HepG2 (cell line): ENCODE data around the gene COX7C. TPM values are rescaled to one million over a fixed set of nuclear protein-coding genes. Genes with fewer than 3 reads are reported as not detected.

ENCODE experiments used
- ATAC-seq: fragments of 200-7000 bp; cut with Tn5 transposase; 3 replicates; pipeline ENCODE4 v1.9.1; 2020; ENCODE audit warnings: mild to moderate bottlenecking, moderate library complexity
- BruUV-seq: library from RNA; stranded (reverse); fragments of 400-500 nt; replicated peaks from 2 replicates; lab custom pipeline; 2021; lab: Mats Ljungman, UMichigan
- CTCF ChIA-PET: fragments of 300-600 bp; formaldehyde crosslinking; extraction: SDS; loops from one replicate; lab custom pipeline; 2021; ENCODE audit warnings: low total read pairs, inconsistent platforms, low intra/inter-chr PET ratio; lab: Yijun Ruan, JAX
- POLR2A ChIA-PET: fragments of 350-600 bp; sonication (Branson Sonifier 250); formaldehyde crosslinking; loops from one replicate; lab custom pipeline; 2020; ENCODE audit warnings: antibody characterized with exemption, inconsistent platforms; lab: Yijun Ruan, JAX
- DNase-seq: peaks from one replicate; pipeline ENCODE4 v3.0.0-alpha.2; 2015; ENCODE audit warnings: low spot score
- FAIRE-seq: peaks from 3 replicates; lab custom pipeline; 2011; peaks lifted over from hg19 to GRCh38; lab: Jason Lieb, UNC
- H2AFZ ChIP-seq: one replicate; pipeline ENCODE4 v1.6.1; 2011; ENCODE audit warnings: low read length, inconsistent platforms
- H3K27ac ChIP-seq: fragments of 300-600 bp; 3 replicates; pipeline ENCODE4 v1.8.0; 2011; ENCODE audit warnings: mixed run types, mild to moderate bottlenecking, mixed read lengths, low read length, inconsistent platforms; ENCODE audit not compliant: insufficient read depth; ENCODE audit errors: extremely low read length
- H3K27me3 ChIP-seq, 2 experiments: fragments of 200-600 bp in 1 of 2; 2 replicates in 1 of 2; 3 replicates in 1 of 2; pipeline versions ENCODE4 v1.6.0 to v1.8.0; 2011; ENCODE audit warnings: low read length in 2 of 2, mild to moderate bottlenecking in 2 of 2, moderate library complexity in 2 of 2, inconsistent platforms in 1 of 2; ENCODE audit not compliant: insufficient read depth in 2 of 2, control insufficient read depth in 1 of 2
- H3K36me3 ChIP-seq, 2 experiments: fragments of 200-600 bp in 1 of 2; replicated peaks in 1 of 2; 2 replicates in 1 of 2; 3 replicates in 1 of 2; pipeline versions ENCODE4 v1.5.1 to v1.8.0; 2011; ENCODE audit warnings: low read length in 2 of 2, inconsistent platforms in 1 of 2; ENCODE audit not compliant: insufficient read depth in 2 of 2, control insufficient read depth in 1 of 2
- H3K4me1 ChIP-seq: 2 replicates; pipeline ENCODE4 v1.5.1; 2012; ENCODE audit warnings: low read length, inconsistent platforms; ENCODE audit not compliant: insufficient read depth
- H3K4me2 ChIP-seq: 2 replicates; pipeline ENCODE4 v1.6.0; 2011; ENCODE audit warnings: low read depth, low read length, inconsistent platforms
- H3K4me3 ChIP-seq, 3 experiments: fragments of 200-600 bp in 1 of 3; sonication (generic), shearing (Covaris generic) in 1 of 3; replicated peaks in 1 of 3; 2 replicates each; pipeline ENCODE4 v1.5.1; 2011 to 2016; ENCODE audit warnings: low read length in 3 of 3, inconsistent platforms in 2 of 3, low read depth in 2 of 3, mild to moderate bottlenecking in 2 of 3, control low read depth in 1 of 3, mixed read lengths in 1 of 3; ENCODE audit not compliant: insufficient read depth in 1 of 3
- H3K79me2 ChIP-seq: one replicate; pipeline ENCODE4 v1.6.1; 2011; ENCODE audit warnings: low read length, inconsistent platforms; ENCODE audit not compliant: insufficient read depth
- H3K9ac ChIP-seq: 2 replicates; pipeline ENCODE4 v1.6.0; 2011; ENCODE audit warnings: mild to moderate bottlenecking, low read depth, low read length, inconsistent platforms; ENCODE audit not compliant: insufficient read depth
- H3K9me3 ChIP-seq: 2 replicates; pipeline ENCODE4 v1.5.1; 2012; ENCODE audit warnings: mild to moderate bottlenecking, low read length
- H4K20me1 ChIP-seq: 2 replicates; pipeline ENCODE4 v1.6.0; 2011; ENCODE audit warnings: inconsistent platforms, mild to moderate bottlenecking, low read length, moderate library complexity; ENCODE audit not compliant: insufficient read depth
- BRCA1 ChIP-seq: sonication (generic); formaldehyde crosslinking; IDR thresholded peaks from 2 replicates; pipeline ENCODE4 v1.4.0; 2020; ENCODE audit warnings: missing genetic modification reagents
- CSRNP2 ChIP-seq: sonication (generic); formaldehyde crosslinking; conservative IDR thresholded peaks from 2 replicates; pipeline ENCODE4 v1.8.0; 2022; ENCODE audit warnings: low read depth, missing genetic modification reagents
- GLMP ChIP-seq: sonication (generic); formaldehyde crosslinking; IDR thresholded peaks from 2 replicates; pipeline ENCODE4 v1.9.0; 2021; ENCODE audit warnings: missing genetic modification reagents, mild to moderate bottlenecking, borderline replicate concordance
- HNF4A ChIP-seq: sonication (generic); formaldehyde crosslinking; IDR thresholded peaks from 2 replicates; pipeline ENCODE4 v1.4.0; 2020; ENCODE audit warnings: missing genetic modification reagents
- NFKB2 ChIP-seq: sonication (generic); formaldehyde crosslinking; IDR thresholded peaks from 2 replicates; pipeline ENCODE4 v1.4.0; 2020; ENCODE audit warnings: missing genetic modification reagents, borderline replicate concordance
- POGK ChIP-seq: sonication (generic); formaldehyde crosslinking; conservative IDR thresholded peaks from 2 replicates; pipeline ENCODE4 v1.8.0; 2022; ENCODE audit warnings: mild to moderate bottlenecking, moderate library complexity, missing genetic modification reagents
- TEAD2 ChIP-seq: sonication (generic); formaldehyde crosslinking; IDR thresholded peaks from 2 replicates; pipeline ENCODE4 v1.9.0; 2021; ENCODE audit warnings: missing genetic modification reagents
- U2AF2 ChIP-seq: fragments of 200-400 bp; formaldehyde crosslinking; IDR thresholded peaks from 2 replicates; pipeline ENCODE4 v1.6.1; 2017; ENCODE audit warnings: low read depth, mild to moderate bottlenecking, low read length
- ZBTB44 ChIP-seq: sonication (generic); formaldehyde crosslinking; IDR thresholded peaks from 2 replicates; pipeline ENCODE4 v1.4.0; 2020; ENCODE audit warnings: missing genetic modification reagents
- ZMYM4 ChIP-seq: sonication (generic); formaldehyde crosslinking; IDR thresholded peaks from 2 replicates; pipeline ENCODE4 v1.8.1; 2023; ENCODE audit warnings: mild to moderate bottlenecking, missing genetic modification reagents
- ZNF34 ChIP-seq: sonication (generic); formaldehyde crosslinking; IDR thresholded peaks from 2 replicates; pipeline ENCODE4 v1.4.0; 2020; ENCODE audit warnings: mild to moderate bottlenecking, missing genetic modification reagents, borderline replicate concordance
- ZNF598 ChIP-seq: sonication (generic); formaldehyde crosslinking; IDR thresholded peaks from 2 replicates; pipeline ENCODE4 v1.5.1; 2020; ENCODE audit warnings: mild to moderate bottlenecking, missing genetic modification reagents, borderline replicate concordance
- ZNF780A ChIP-seq: sonication (generic); formaldehyde crosslinking; IDR thresholded peaks from 2 replicates; pipeline ENCODE4 v1.8.0; 2022; ENCODE audit warnings: mild to moderate bottlenecking, missing genetic modification reagents, moderate library complexity
- ZNF891 ChIP-seq: sonication (generic); formaldehyde crosslinking; IDR thresholded peaks from 2 replicates; pipeline ENCODE4 v1.5.0; 2020; ENCODE audit warnings: mild to moderate bottlenecking, missing genetic modification reagents
- in situ Hi-C: cut with HindIII; loops from 2 replicates; pipeline ENCODE4 v1.10.0; 2017; ENCODE audit warnings: low pct_unique_long_range_greater_than_20kb; ENCODE audit not compliant: extremely low pct_ligation_motif_present
- intact Hi-C: fragments of 100-400 bp; cut with micrococcal nuclease; formaldehyde crosslinking; loops from one replicate; pipeline ENCODE4 v1.10.0; 2022; ENCODE audit not compliant: unreplicated experiment
- polyA plus RNA-seq, 8 experiments: library from polyadenylated mRNA; depleted of rRNA in 3 of 8; stranded (reverse) in 7 of 8; unstranded in 1 of 8; fragments of >200 nt; fragmentation: Illumina TruSeq in 4 of 8; extraction: Trizol in 4 of 8; gene quantifications; 2 replicates each; pipeline versions ENCODE4 v1.2.1 to v1.2.3, GENCODE V29; 2011 to 2016; ENCODE audit warnings: low read depth in 4 of 8, missing spikeins in 1 of 8, mixed read lengths in 1 of 8; ENCODE audit not compliant: insufficient read depth in 1 of 8
- total RNA-seq, 5 experiments: library from RNA; depleted of rRNA; stranded (reverse); fragments of >200 nt; fragmentation: Illumina TruSeq; extraction: Trizol; gene quantifications; 2 replicates each; pipeline ENCODE4 v1.2.3, GENCODE V29; 2016; ENCODE audit warnings: low read depth in 1 of 5

COX7C gene
- total and polyA plus RNA-seq, 2 of the 13 experiments (the other 11 are each of a cell fraction or from before 2014, with no cell fraction given): 538 to 635 TPM

GRCh38 chr5:86579502-86579901 is 38.2 kb upstream of the COX7C start (continued):
- TF ChIP-seq ZMYM4 (CRISPR knock-in tag) (no peak), TEAD2 (CRISPR knock-in tag) (no peak), HNF4A (CRISPR knock-in tag) (no peak), NFKB2 (CRISPR knock-in tag) (no peak), CSRNP2 (CRISPR knock-in tag) (no peak), ZNF598 (no peak), ZNF780A (CRISPR knock-in tag) (no peak)
- TF ChIP-seq, all 625 proteins: peak for 0

GRCh38 chr5:86596476-86596875 is 21.3 kb upstream of the COX7C start:
- POLR2A ChIA-PET: no interaction called here
- no peak for TF ChIP-seq U2AF2
- TF ChIP-seq BRCA1 (CRISPR knock-in tag): no peak
- TF ChIP-seq ZNF34 (CRISPR knock-in tag): no peak
- no peak for TF ChIP-seq ZNF891
- TF ChIP-seq GLMP (CRISPR knock-in tag): no peak
- TF ChIP-seq ZBTB44 (CRISPR knock-in tag): no peak
- no peak for TF ChIP-seq POGK
- TF ChIP-seq, all 625 proteins: peak for 0
- H3K27ac ChIP-seq: no peak overlapping the region
- no peaks in the 10 kb centered on the region for H3K4me1 ChIP-seq
- CTCF ChIA-PET: no interaction called here
- no peak for DNase-seq
- in situ Hi-C loops (no loop called here), intact Hi-C loops (no loop called here)
- H2AFZ ChIP-seq: no peak overlapping the region
- H3K79me2 ChIP-seq: no peaks in the 10 kb centered on the region
- BruUV-seq: no TSS peak
- ATAC-seq: no peak
- FAIRE-seq: no peak
- no peaks in the 10 kb centered on the region for H4K20me1 ChIP-seq
- no peaks in the 10 kb centered on the region for H3K9me3 ChIP-seq
- H3K27me3 ChIP-seq: no peaks in the 10 kb centered on the region
- no peak overlapping the region for H3K9ac ChIP-seq
- no peak overlapping the region for H3K4me3 ChIP-seq
- no peak overlapping the region for H3K4me2 ChIP-seq
- H3K36me3 ChIP-seq: no peaks in the 10 kb centered on the region
